ENCODE results near the gene AKTIP. TPM values are rescaled to one million over a fixed set of nuclear protein-coding genes. Genes with fewer than 3 reads are reported as not detected.

Gene AKTIP
- total RNA-seq, 4 donors from 2014 or later: 34.3 to 46.8 (median 39.4) TPM

DNA sequence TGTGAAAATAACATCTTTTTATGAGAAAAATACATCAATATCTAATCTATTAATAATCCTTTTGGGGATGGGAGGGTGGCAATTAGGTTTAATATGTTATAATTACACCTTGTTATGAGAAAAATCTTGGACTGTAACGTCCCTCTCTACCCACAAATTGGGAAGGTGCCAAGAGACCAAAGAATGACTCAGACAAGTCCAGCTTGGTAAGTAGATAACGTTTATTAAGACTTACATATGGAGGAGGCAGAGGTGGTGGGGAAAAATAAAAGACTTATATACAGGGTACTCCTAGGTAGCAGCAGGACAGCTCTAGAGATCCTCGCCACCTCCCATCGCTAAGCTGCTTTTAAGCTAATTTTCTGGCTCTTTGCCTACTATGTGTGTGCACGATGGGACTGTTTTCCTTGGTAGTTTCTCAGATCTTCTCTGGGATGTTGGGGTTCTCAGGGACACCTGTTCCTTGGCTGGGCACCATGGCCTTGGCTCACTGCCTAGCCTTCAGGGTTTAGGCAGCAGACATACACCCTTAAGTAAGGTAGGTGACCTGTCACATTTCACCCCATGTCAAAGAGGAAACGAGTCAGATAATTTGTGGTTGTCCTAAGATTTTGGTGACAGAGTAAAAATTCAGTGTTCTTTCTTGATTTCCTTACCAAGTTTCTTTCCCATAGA, 37.3 kb downstream of the AKTIP start:
- DNase-seq: no peak

DNA sequence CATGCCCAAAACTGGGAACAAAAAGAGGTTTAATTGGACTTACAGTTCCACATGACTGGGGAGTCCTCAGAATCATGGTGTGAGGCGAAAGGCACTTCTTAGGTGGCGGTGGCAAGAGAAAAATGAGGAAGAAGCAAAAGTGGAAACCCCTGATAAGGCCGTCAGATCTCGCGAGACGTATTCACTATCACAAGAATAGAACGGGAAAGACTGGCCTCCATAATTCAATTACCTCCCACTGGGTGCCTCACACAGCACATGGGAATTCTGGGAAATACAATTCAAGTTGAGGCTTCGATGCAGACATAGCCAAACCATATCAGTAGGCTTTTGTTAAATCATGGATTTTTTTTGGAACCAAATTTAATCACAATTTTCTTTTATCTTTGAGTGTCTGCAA, 44.4 kb downstream of the AKTIP start:
- no peak overlapping the region for H3K4me3 ChIP-seq
- no peak for DNase-seq
- no peak overlapping the region for H3K27ac ChIP-seq
- 82 to 95% methylated on average over 8 of the region's 8 CpGs for WGBS, 2 donors
- intact Hi-C loops (cut with DNase I): no loop called here
- TF ChIP-seq POLR2A (IDR thresholded peaks at IDR 0.05): no peak
- TF ChIP-seq, protein P1, sequence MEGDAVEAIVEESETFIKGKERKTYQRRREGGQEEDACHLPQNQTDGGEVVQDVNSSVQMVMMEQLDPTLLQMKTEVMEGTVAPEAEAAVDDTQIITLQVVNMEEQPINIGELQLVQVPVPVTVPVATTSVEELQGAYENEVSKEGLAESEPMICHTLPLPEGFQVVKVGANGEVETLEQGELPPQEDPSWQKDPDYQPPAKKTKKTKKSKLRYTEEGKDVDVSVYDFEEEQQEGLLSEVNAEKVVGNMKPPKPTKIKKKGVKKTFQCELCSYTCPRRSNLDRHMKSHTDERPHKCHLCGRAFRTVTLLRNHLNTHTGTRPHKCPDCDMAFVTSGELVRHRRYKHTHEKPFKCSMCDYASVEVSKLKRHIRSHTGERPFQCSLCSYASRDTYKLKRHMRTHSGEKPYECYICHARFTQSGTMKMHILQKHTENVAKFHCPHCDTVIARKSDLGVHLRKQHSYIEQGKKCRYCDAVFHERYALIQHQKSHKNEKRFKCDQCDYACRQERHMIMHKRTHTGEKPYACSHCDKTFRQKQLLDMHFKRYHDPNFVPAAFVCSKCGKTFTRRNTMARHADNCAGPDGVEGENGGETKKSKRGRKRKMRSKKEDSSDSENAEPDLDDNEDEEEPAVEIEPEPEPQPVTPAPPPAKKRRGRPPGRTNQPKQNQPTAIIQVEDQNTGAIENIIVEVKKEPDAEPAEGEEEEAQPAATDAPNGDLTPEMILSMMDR (IDR thresholded peaks at IDR 0.05): no peak
- peaks cover 5 to 100% (median 13%) of the 10 kb centered on the region in 3 donors for H3K36me3 ChIP-seq
- no peaks in the 10 kb centered on the region for H3K27me3 ChIP-seq
- H3K4me1 ChIP-seq: no peaks in the 10 kb centered on the region
- H3K9me3 ChIP-seq: no peaks in the 10 kb centered on the region

More for the DNA sequence above, 37.3 kb downstream of the AKTIP start:
- H3K27me3 ChIP-seq: no peaks in the 10 kb centered on the region
- no peak for TF ChIP-seq POLR2A (IDR thresholded peaks at IDR 0.05)
- TF ChIP-seq, protein P1 (IDR thresholded peaks at IDR 0.05): no peak
- no peak overlapping the region for H3K4me3 ChIP-seq
- H3K36me3 ChIP-seq: peaks cover 5 to 98% (median 38%) of the 10 kb centered on the region in 3 donors
- intact Hi-C loops (cut with DNase I): no loop called here
- 61 to 69% methylated on average over 6 of the region's 6 CpGs for WGBS, 2 donors
- H3K9me3 ChIP-seq: no peaks in the 10 kb centered on the region
- no peak overlapping the region for H3K27ac ChIP-seq
- H3K4me1 ChIP-seq: no peaks in the 10 kb centered on the region

DNA sequence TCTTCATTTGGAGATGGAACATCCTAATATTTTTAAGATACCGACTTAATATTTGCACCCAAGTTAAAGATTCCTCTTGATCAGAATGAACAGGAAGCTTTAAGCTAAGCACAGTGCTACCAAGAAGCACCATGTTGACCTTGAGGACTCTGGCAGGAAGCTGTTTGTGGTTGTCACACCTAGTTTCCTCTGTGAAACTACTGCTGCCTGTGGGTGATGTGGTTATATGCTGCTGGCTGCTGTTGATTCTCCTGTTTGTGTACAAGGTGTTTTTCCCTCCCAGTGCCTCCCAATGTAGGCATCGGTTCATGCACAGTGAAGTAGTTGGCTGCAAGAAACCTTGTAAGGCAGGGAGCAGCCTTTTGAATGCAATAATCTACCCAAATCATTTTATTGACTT, 45.3 kb downstream of the AKTIP start:
- no peaks in the 10 kb centered on the region for H3K27me3 ChIP-seq
- H3K9me3 ChIP-seq: no peaks in the 10 kb centered on the region
- H3K4me1 ChIP-seq: no peaks in the 10 kb centered on the region
- peak overlapping the region in 1 of 4 donors; percentile 16 for H3K27ac ChIP-seq
- 55 to 80% methylated on average over 2 of the region's 2 CpGs for WGBS, 2 donors
- TF ChIP-seq, protein P1 (IDR thresholded peaks at IDR 0.05): no peak
- no peak for TF ChIP-seq POLR2A (IDR thresholded peaks at IDR 0.05)
- no peak for DNase-seq
- peaks cover 5 to 100% (median 13%) of the 10 kb centered on the region in 3 donors for H3K36me3 ChIP-seq
- intact Hi-C loops (cut with DNase I): no loop called here
- no peak overlapping the region for H3K4me3 ChIP-seq

- Histone ChIP-seq H3K27ac (peak overlapping the region in 1 of 4 donors; percentile 16), H3K27me3 (no peaks in the 10 kb centered on the region), H3K4me3 (no peak overlapping the region), H3K36me3 (peaks cover 5 to 100% (median 13%) of the 10 kb centered on the region in 3 donors), H3K9me3 (no peaks in the 10 kb centered on the region), H3K4me1 (no peaks in the 10 kb centered on the region)
- no peak for TF ChIP-seq POLR2A (IDR thresholded peaks at IDR 0.05)
- TF ChIP-seq, protein P1 (IDR thresholded peaks at IDR 0.05): no peak
- intact Hi-C loops (cut with DNase I): no loop called here
- 60 to 80% methylated on average over 2 of the region's 2 CpGs for WGBS, 2 donors
- DNase-seq: no peak
Observed at GRCh38 chr16:53456625-53457024, 46.4 kb downstream of the AKTIP start.

DNA sequence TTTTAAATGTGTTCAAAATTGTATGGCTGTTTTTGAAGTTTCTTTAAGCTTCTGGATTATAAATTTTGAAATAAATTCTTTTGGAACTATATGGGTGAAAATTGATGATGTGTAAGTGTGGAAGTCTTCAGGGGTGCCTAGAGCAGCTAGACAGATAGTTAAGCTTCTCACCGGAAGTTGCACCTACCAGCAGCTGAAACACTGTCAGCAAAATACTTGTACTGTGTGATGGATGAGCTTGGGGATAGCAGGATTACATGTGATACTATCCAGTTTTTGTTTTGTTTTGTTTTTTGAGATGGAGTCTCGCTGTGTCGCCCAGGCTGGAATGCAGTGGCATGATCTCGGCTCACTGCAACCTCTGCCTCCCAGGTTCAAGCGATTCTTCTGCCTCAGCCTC, 49.1 kb downstream of the AKTIP start:
- no peak for DNase-seq
- H3K27me3 ChIP-seq: no peaks in the 10 kb centered on the region
- TF ChIP-seq, protein P1 (IDR thresholded peaks at IDR 0.05): no peak
- no peak for TF ChIP-seq POLR2A (IDR thresholded peaks at IDR 0.05)
- H3K36me3 ChIP-seq: peaks cover 0 to 84% (median 5%) of the 10 kb centered on the region in 3 donors
- intact Hi-C loops (cut with DNase I): no loop called here
- 70 to 95% methylated on average over 2 to 5 of the region's 5 CpGs for WGBS, 2 donors
- no peaks in the 10 kb centered on the region for H3K9me3 ChIP-seq
- peaks cover 0 to 3% (median 0%) of the 10 kb centered on the region in 3 donors for H3K4me1 ChIP-seq
- H3K27ac ChIP-seq: no peak overlapping the region
- H3K4me3 ChIP-seq: no peak overlapping the region
